NCI-H1436 treated with DMSO at 0.1 percent for 48 hours (cell line): Measurements from ENCODE around the gene SZRD1.

ENCODE experiments used
- DNase-seq: peaks from one replicate; lab custom pipeline; 2025; lab: John Stamatoyannopoulos, UW

SZRD1 gene

DNA sequence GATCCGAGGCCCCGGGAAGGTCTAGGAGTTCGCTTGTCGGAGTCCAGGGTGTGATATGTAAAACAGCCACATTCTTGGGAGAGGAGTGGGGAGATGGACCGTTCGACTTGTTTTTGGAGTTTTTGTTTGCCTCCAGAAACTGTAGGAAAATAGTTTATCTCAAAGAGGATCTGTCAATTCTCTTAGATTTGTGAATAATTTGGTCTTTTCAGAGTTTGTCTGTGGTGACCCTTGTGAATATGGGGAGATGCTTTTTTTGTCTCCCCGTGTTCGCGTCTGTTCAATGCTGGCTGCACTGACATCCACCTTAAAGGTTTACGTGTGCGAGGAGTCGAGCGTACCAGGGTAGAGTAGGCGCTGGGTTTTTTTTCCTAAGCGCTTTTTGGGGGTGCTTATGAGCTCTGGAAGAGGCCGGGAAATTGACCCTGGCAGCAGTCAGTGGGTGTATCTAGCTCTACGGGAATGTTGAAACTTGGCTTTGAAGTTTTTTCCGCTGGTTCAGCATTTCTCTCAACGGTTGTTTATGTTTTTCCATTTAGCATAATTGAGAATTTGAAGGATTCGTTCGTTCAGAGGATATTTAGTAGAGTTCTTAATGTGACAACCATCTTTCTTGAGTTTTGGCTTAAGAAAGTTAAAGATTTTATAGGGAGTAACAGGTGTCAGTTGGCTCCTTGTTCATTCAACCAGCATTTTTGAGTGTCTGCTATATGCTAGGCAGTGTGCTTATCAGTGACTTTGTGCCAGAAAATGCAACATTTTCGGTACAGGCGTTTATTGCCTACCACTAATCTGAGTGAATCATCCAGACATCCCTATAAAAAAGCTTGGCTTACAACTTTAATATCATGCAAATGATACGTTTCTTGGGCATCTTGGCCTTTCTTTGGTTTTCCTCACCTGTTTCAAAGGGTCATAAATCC lies 1.2 kb downstream of the SZRD1 start:
- DNase-seq = no peak

DNA sequence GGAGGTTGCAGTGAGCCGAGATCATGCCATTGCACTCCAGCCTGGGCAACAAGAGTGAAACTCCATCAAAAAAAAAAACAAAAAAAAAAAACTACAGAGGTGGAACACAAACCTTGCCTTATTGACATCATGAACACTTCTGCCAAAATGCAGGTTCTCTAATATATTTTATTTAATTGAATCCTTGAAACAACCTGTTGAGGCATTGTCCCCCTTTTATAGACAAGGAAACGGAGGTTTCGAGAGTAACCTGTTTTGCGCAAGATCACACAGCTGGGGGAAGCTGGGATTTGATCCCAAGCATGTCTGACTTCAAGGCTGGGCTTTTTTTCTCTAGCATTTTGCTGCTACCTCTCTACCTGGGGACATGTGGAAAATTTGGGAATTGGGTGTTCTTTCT lies 2.8 kb downstream of the SZRD1 start:
- no peak for DNase-seq

GRCh38 chr1:16371725-16372124 lies 4.7 kb downstream of the SZRD1 start:
- DNase-seq = no peak

DNA sequence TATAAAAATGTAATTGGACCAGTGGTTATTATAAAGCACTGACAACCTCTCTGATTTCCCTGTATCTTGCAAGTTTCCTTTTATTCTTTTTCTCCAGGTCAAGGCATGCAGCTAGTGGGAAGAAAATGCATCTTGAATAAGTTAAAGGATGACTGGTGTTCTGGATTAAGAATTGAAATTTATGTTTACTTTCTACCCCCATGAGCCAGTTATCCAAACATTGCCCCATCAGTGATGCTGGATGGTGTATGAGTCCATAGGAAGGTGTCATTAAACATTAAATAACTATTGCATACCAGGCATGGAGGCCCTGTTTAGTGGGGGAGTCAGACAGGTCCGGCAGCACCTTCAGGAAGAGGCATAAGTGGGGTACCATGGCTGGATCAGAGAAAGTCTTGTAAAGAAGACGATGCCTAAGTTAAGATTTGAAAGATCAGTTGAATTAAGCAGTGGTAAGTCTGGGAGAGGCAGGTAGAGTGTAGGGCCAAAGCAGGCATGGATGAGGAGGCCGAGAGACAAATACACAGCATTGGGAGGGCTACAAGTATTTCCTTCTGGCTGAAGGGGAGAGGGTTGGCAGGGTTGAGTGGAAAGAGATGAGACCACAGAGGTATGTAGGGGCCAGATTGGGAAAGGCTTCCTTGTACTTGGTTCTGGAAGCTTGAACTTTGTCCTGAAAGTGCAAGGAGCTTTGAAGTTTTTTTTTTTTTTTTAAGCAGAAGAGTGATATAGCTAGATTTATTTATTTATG lies 5.7 kb downstream of the SZRD1 start:
- DNase-seq = no peak

DNA sequence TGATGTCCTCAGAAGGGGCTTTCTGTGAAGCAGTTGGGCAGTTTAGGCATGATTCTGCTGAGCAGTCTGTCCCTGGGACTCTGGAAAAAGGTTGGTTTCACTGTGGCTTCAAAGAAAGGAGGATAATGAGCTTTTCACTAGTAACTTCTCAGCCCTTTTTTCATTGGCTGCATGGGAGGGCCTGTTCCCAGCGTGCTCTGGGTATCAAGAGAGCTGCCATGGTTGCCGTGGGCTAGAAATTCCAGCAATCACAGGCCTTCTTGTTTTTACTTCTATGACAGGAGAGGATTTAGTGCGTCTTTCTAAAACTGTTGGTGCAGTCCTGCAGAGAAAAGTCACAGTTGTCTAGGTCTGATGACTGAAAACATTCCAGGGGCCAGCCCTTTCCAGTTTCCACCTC lies 7.2 kb downstream of the SZRD1 start:
- no peak for DNase-seq

- DNase-seq = no peak
Observed at GRCh38 chr1:16375521-16376340, 8.7 kb downstream of the SZRD1 start.

- no peak for DNase-seq
Observed at GRCh38 chr1:16376971-16377370, 9.9 kb downstream of the SZRD1 start.

DNA sequence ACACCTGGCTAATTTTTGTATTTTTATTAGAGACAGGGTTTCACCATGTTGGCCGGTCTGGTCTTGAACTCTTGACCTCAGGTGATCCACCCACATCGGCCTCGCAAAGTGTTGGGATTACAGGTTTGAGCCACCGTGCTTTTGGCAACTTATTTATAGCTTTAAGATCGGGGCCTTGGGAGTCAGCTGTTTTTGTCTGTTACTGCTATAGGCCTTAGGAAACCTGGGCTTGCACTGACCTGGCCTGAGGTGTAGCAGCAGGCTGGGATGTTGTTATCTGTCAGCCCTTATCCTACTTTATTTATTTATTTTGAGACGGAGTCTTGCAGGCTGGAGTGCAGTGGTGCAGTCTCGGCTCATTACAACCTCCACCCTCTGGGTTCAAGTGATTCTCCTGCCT lies 11.4 kb downstream of the SZRD1 start:
- DNase-seq = no peak

- no peak for DNase-seq
Observed at GRCh38 chr1:16380868-16381267, 13.8 kb downstream of the SZRD1 start.

GRCh38 chr1:16383888-16384287 lies 16.8 kb downstream of the SZRD1 start:
- DNase-seq = no peak

- DNase-seq = no peak
Observed at GRCh38 chr1:16385659-16386453, 18.8 kb downstream of the SZRD1 start.

DNA sequence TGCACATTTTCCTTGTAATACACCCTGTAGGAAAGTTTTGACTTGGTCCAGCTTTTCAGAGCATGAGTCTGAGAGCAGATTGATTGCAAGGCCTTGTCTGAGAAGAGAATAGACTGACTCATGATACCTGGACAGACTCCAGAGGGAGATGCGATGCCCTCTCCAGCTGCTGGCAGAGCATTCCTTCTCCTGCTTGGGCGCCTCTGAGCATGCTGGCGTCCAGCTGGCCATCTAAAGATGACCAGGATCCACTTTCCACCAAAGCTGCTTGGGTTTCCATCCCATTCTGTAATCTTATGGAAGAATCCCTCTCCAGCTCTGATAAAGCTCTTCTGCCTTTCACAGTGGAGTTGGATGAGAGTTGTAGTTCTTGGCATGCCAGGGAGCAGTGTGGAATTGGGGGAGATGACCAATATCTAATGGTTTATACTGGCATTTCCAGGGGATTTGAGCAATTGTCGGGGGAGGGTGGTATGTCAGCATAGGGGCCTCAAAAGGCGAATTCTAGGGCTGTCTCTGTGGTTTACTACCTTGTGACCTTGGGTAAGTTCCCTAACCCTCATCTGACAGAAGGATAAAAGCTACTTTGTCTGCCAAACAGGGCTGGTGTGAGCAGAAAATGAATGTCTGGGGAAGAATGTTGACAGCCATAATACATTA lies 19.5 kb downstream of the SZRD1 start:
- no peak for DNase-seq

- DNase-seq = no peak
Observed at GRCh38 chr1:16387201-16388188, 20.5 kb downstream of the SZRD1 start.

DNA sequence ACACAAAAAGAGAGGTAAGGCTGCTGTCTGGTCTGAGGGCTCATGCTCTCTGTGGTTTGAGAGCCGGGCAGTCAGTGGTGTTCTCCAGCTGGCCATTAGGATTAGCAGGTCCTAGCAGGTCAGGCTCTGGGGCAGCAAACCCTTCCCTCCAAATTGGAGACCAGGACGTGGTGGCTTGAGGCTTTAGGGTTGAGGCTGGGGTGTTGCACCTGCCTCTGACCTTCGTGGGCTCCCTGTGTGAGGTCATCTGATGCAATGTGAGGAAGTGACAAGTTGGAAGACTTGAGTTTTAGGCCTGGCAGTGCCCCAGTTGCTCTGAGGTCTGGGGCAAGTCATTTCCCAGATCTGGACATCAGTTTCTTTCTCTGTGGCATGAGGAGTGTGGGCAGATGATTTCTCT lies 24.4 kb downstream of the SZRD1 start:
- DNase-seq = no peak

DNA sequence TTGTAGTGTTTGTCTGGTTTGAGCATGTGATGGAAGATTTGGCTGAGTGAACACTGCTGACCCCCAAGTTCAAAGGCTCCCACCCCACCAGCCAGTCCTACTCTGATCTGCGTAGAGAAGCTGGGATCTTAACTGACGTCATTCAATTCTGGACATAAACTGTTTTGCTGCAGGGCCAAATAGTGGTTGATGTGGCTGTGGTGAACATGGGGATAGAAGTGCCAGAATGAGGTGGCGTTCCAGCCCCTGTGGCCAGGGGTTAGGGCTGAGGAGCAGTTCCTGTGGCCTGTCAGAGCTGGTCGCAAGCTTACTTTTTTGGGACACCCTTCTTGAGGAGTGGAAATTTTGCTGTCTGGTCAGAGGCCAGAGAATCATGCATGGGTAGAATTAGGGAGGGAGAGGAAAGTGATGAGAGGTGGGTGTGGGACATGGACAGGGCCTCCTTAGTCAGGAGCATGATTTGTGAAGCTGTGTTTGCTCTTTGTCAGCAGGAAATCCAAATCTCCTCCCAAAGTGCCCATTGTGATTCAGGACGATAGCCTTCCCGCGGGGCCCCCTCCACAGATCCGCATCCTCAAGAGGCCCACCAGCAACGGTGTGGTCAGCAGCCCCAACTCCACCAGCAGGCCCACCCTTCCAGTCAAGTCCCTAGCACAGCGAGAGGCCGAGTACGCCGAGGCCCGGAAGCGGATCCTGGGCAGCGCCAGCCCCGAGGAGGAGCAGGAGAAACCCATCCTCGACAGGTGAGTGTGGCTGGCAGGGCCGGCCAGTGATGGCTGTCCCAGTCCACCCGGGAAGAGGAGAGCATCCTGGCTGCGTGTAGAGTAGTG lies 25.9 kb downstream of the SZRD1 start:
- DNase-seq = no peak

DNA sequence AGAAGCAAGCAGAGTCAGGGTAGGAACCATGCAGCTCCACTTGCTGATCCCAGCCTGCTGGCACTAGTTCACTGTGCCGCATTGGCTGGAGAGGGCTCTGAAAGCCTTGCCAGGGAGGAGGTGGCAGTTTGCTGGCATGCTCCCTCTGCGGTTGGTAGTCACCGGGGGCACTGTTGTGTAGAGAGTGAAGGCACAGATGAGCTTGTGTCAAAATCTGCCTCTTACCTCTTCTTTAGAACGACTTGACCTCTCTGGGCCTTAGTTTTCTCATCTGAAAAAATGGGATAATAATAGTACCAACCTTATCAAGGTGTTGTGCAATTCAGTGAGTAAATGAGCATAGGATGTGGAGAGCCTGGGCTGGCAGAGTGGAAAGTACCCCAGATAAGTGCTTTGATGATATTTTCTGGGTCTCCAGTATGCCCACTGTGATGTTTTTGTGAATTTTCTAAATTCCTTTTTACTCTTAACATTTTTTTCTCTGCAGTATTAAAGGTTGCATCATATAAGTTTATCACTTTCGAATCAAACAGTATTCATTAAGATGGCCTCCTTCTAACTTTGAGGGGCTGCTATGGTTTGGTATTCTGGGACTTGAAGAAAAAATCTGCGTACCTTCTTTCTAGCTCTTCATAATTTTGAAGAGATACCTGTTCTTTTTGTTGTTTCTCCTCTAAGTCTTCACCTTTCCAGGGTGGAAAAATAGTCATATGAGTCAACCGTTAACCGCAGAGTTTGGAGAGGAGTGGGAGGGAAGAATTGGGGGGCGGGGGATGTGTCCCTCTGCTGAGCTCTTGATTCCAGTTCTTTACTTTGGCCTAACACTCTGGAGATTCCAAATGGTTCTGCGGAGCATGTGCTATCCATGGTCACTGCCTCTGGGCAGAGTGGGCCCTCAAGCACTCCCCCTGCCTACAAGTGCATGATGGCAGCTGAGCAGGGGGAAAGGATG lies 26.8 kb downstream of the SZRD1 start:
- DNase-seq = no peak

DNA sequence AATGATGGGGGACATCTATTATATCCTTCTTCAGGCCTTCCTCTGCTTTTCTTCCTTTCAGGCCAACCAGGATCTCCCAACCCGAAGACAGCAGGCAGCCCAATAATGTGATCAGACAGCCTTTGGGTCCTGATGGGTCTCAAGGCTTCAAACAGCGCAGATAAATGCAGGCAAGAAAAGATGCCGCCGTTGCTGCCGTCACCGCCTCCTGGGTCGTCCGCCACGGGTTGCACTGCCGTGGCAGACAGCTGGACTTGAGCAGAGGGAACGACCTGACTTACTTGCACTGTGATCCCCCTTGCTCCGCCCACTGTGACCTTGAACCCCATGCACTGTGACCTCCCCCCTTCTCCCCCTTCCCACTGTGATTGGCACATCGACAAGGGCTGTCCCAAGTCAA lies 27.9 kb downstream of the SZRD1 start:
- no peak for DNase-seq

GRCh38 chr1:16396591-16396990 lies 29.5 kb downstream of the SZRD1 start:
- no peak for DNase-seq
